Measurements from ENCODE around the gene CDC6.

Gene CDC6

DNA sequence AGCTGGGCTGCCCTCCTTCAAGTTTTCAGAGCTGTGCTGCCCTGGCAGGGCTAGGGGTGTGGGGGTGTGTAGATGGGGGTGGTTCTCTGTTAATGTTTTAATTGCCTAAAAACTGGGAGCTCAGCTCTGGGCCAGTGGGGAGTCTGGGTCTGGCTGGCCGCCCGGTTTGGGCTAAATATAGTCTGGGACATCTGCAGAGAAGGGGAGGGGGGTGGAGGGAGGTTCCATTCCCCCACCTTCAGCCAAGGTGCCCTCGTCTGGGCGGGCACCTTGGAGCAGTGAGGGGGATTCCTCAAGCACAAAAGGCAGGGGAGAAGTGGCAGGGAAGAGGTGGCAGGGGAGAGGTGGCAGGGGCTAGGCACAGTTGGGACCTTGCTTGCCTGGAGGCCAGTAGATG, 34.3 kb downstream of the CDC6 start:
- Histone ChIP-seq H3K36me3 (ENCODE audit: control insufficient read depth, insufficient read depth, low read length) (no peaks in the 10 kb centered on the region), H3K27me3 (replicated peaks; ENCODE audit: control insufficient read depth, insufficient read depth, low read length) (no peaks in the 10 kb centered on the region), H3K4me3 (replicated peaks; ENCODE audit: low read depth, low read length) (peak overlapping the region; percentile 86)
- DNase-seq (ENCODE audit: extremely low read depth, insufficient read length), result no peak
- TF ChIP-seq, protein P1, sequence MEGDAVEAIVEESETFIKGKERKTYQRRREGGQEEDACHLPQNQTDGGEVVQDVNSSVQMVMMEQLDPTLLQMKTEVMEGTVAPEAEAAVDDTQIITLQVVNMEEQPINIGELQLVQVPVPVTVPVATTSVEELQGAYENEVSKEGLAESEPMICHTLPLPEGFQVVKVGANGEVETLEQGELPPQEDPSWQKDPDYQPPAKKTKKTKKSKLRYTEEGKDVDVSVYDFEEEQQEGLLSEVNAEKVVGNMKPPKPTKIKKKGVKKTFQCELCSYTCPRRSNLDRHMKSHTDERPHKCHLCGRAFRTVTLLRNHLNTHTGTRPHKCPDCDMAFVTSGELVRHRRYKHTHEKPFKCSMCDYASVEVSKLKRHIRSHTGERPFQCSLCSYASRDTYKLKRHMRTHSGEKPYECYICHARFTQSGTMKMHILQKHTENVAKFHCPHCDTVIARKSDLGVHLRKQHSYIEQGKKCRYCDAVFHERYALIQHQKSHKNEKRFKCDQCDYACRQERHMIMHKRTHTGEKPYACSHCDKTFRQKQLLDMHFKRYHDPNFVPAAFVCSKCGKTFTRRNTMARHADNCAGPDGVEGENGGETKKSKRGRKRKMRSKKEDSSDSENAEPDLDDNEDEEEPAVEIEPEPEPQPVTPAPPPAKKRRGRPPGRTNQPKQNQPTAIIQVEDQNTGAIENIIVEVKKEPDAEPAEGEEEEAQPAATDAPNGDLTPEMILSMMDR (IDR thresholded peaks at IDR 0.05; ENCODE audit: insufficient read depth, low read length, poor library complexity, severe bottlenecking), result no peak

- no peaks in the 10 kb centered on the region for H3K27me3 ChIP-seq (replicated peaks; ENCODE audit: control insufficient read depth, insufficient read depth, low read length)
- TF ChIP-seq, protein P1 (IDR thresholded peaks at IDR 0.05; ENCODE audit: insufficient read depth, low read length, poor library complexity, severe bottlenecking), result no peak
- no peaks in the 10 kb centered on the region for H3K36me3 ChIP-seq (ENCODE audit: control insufficient read depth, insufficient read depth, low read length)
- H3K4me3 ChIP-seq (replicated peaks; ENCODE audit: low read depth, low read length), result peak overlapping the region; percentile 86
- peak; percentile 94 for DNase-seq (ENCODE audit: extremely low read depth, insufficient read length)
Measured at GRCh38 chr17:40322358-40323315, 35.0 kb downstream of the CDC6 start.

GRCh38 chr17:40323391-40324381, 36.0 kb downstream of the CDC6 start:
- peak; percentile 70 for DNase-seq (ENCODE audit: extremely low read depth, insufficient read length)
- TF ChIP-seq, protein P1 (IDR thresholded peaks at IDR 0.05; ENCODE audit: insufficient read depth, low read length, poor library complexity, severe bottlenecking), result no peak
- no peaks in the 10 kb centered on the region for H3K36me3 ChIP-seq (ENCODE audit: control insufficient read depth, insufficient read depth, low read length)
- no peaks in the 10 kb centered on the region for H3K27me3 ChIP-seq (replicated peaks; ENCODE audit: control insufficient read depth, insufficient read depth, low read length)
- peak overlapping the region; percentile 86 for H3K4me3 ChIP-seq (replicated peaks; ENCODE audit: low read depth, low read length)

DNA sequence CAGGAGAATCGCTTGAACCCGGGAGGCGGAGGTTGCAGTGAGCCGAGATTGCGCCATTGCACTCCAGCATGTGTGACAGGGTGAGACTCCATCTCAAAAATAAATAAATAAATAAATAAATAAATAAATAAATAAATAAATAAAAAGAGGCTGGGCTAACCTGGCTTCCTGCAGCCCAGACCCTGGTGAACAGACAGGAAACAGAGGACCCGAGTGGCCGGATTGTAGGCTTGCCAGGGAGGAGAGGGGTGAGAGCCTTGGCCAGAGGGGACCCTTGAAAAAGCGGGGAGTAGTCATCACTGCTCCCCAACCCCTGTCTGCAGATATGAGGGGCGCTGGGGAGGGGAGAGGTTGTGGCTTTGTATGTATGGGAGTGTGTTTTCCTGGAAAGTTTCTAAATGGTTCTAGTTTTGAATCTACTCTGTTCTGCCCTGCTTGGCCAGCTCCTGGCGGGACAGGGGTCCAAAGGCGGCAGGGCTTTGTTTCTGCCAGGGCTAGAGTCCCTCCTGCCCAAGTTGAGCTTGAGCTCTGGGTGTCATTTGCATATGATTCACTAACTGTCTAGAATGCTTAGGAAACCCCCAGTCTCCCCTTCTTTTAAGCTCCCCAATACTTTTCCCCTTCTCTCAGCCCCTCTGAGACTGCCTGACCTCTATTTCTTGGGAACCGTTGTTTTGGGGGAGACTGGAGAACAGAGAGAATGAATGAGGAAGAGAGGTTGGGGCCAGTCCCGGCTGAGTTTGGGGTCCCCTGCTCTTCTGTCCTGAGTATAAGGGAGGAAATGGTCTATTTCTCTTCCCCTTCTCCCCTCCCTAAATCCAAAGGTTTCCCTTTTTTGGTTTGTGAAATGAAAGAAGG, 37.7 kb downstream of the CDC6 start:
- TF ChIP-seq, protein P1 (IDR thresholded peaks at IDR 0.05; ENCODE audit: insufficient read depth, low read length, poor library complexity, severe bottlenecking), result no peak
- peak overlapping the region; percentile 39 for H3K4me3 ChIP-seq (replicated peaks; ENCODE audit: low read depth, low read length)
- H3K36me3 ChIP-seq (ENCODE audit: control insufficient read depth, insufficient read depth, low read length), result no peaks in the 10 kb centered on the region
- DNase-seq (ENCODE audit: extremely low read depth, insufficient read length), result no peak
- H3K27me3 ChIP-seq (replicated peaks; ENCODE audit: control insufficient read depth, insufficient read depth, low read length), result no peaks in the 10 kb centered on the region
